Activated T-cell treated with anti-CD3 and anti-CD28 coated beads, Interleukin-2, amount 50 U/mL, for 1 hour (primary cell): ENCODE measurements around the gene PPFIBP1.
"Not testable (repeated sequence)": the region's sequence is repeated elsewhere in the genome, so short reads cannot be mapped to it uniquely, and the experiment has no call there.

Experiments
- DNase-seq: peaks from one replicate; pipeline ENCODE4 v3.0.0-alpha.2; 2020

The PPFIBP1 gene

GRCh38 chr12:27571463-27571862, 47.5 kb downstream of the PPFIBP1 start:
- DNase-seq, result no peak

DNA sequence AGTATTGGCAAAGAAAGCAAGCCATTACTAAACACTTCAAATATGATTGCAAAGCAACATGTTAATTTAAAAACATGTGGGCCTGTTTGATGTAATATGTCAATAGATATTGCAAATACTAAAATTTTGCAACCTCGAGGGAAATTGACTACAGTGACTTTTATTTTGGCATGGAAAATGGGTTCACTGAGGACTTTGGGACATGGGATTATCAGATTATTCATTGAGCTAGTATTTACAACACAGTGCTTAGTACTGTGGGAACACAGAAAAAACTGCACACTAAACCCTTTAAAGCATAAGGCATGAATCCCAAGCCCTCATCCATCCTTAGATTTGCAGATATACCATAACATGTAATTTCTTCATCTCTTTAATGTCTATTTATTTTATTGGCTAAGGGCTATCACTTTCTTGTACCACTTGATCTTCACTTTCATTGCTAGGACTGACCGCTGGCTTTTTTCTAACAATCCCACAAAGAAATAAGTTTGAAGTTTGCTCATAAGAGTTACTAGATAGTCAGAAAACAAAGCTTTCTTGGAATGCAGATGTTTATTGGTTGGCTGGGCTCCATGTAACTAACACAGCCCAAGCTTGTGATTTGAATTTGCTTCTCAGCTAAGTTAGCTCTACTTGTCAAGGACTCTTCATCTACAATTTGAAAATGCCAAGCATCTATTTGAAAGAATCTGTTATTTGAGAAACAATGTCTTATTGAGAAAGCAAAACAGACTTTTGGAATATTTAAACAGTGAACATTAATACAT, 48.7 kb downstream of the PPFIBP1 start:
- no peak for DNase-seq

DNA sequence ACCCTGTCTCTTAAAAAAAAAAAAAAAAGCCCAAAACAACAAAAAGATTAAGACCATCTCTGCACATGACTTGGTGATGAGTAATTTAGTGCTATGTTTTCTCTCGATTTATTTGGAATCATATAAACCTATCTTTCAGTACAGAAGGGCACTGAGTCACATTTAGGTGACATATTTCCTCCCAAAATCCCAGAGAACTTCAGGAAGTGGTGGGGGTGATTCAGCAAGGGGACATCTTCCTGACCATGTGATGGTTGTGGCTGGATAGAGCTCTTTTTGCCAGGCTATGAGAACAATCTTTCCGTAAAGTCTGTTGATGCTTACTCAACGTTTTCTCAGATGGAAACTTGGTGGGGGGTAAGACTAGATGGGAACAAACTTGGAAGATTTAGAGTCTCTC, 50.0 kb downstream of the PPFIBP1 start:
- no peak for DNase-seq

- DNase-seq, result no peak
Observed at GRCh38 chr12:27575090-27575761, 51.2 kb downstream of the PPFIBP1 start.

- no peak for DNase-seq
Observed at GRCh38 chr12:27575762-27576118, 51.7 kb downstream of the PPFIBP1 start.

- no peak for DNase-seq
Observed at GRCh38 chr12:27576667-27577347, 52.8 kb downstream of the PPFIBP1 start.

DNA sequence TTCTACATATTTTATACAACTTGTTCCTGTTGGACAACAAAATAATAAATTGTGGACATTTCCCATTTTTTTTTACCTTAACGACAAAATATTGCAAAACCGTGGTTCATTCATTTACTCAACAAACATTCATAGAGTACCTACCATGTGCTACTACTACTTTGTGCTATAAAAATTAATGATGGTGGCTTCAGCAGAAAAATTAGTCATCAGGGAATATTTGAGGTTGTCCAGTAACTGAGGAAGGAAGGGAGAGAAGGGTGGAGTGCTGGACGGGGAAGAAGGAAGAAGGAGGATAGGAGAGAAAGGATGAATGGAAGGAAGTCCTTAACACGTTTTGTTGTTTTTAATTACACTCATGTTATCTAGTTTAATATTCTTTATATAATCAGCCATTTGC, 53.7 kb downstream of the PPFIBP1 start:
- DNase-seq, result no peak

GRCh38 chr12:27578689-27579372, 54.8 kb downstream of the PPFIBP1 start:
- no peak for DNase-seq

GRCh38 chr12:27580561-27581330, 56.7 kb downstream of the PPFIBP1 start:
- no peak for DNase-seq

DNA sequence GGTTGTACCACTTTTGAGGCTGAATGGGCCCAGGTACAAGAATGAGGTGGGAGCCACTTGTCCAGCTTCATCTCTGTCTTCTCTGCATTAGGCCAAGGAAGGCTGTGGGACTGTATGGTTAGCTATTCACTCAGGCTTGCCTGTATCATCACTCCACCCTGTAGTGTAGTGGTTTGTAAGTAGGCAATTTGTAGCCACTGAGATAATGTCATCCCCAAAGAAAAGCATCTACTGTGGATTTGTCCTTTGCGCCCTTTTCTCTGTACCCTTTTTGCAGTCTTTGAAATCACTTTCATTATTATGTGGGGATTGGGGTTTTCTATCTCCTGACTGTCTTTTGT, 57.3 kb downstream of the PPFIBP1 start:
- DNase-seq, result not testable (repeated sequence)

DNA sequence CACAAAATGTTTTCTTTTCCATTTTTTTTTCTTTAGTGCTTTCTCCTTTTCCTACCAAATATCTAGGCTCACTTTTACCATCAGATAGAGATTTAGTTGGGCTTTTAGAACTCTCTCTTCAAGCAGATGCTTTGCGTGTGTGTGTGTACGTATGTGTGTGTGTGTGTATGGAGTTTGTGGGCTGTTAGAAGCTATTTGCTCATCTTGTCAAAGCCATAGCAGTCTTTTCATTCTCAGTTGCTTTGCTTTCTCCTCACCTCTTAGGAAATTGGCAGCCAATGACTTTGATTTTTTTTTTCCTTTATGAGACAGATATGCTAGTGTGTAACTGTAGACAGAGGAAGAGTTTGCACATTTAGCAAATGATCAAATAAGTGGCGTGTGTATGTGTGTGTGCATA, 57.8 kb downstream of the PPFIBP1 start:
- DNase-seq, result not testable (repeated sequence)

GRCh38 chr12:27582445-27582844, 58.4 kb downstream of the PPFIBP1 start:
- not testable (repeated sequence) for DNase-seq

DNA sequence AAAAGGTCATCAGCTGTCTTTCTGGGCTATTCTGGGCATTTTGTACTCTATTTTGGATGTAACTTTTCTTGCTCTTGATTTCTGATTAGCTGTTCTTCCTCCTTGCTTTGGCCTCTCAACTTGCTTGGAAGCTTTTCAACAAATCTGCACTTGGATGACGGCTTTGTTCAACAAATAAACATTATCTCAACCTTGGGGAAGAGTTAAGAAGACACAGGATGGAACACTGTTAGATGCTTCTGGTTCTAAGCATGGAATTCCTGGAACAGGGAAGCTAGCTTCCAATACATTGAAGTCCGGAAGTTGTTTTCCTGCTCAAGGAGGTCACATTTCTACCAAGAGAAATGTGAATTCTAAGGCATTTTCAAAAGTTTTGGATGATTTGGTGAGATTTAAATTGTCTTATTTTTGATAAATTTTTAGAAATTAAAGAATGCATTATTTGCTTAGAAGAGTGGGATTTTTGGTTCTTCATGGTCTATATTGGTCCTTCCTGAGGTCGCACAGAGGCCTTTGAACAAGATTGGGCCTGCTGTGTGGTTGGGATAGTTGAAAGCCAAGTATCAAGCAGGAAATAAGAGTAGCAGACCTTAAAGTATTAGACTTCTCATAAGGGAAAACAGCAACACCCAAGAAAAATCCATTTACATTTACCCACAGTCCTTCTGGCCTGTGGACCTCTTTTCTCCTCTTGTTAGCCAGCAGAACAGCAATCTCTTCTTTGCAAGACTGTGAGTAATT, 59.2 kb downstream of the PPFIBP1 start:
- DNase-seq, result no peak

DNA sequence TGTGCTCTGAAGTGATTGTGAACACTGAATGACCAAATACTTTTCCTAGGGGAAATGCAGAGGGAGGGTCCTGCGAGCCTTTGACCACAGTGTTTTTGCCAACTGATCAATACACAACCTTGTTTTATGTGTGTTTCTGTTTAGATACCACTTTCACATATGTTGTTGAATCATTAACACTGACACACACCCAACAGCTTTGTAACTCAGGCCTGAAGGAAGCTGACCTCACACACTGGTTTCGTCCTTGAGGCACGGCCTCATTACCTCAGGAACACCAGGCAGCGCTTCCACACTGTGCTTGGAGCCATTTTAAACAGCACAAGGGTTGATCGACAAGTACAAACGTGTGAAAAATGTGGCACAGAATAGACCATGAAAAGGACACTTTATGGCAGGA, 60.0 kb downstream of the PPFIBP1 start:
- no peak for DNase-seq

- DNase-seq, result no peak
Observed at GRCh38 chr12:27585739-27586265, 61.8 kb downstream of the PPFIBP1 start.

DNA sequence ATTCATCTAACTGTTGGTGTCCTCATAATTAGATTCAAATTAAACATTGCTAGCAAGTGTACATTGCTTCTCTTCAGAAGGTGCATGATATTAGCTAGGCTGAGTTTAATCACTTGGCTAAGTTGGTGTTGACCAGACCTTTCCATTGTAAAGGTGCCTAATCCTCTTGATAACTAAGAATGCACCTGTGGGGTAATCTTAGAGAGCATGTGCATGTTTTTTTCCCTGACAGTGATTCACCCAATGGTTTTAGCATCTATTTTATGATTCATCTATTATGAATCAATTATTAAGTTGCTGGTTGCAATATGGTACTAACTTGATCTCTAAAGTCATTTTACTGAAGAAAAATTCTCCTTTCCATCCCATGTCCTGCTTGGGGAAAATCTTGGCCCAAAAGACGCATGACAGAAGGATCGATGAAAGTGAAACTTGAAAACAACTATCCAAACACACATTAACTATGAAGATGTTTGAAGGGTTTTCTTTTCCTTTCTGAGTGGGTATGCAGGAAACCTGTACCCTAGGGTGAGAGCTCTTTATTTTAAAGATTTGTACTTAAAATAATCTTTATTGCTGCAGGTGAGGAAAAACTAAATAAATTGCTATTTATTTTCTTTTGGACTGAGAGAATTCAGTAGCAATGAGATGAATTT, 64.2 kb downstream of the PPFIBP1 start:
- not testable (repeated sequence) for DNase-seq

DNA sequence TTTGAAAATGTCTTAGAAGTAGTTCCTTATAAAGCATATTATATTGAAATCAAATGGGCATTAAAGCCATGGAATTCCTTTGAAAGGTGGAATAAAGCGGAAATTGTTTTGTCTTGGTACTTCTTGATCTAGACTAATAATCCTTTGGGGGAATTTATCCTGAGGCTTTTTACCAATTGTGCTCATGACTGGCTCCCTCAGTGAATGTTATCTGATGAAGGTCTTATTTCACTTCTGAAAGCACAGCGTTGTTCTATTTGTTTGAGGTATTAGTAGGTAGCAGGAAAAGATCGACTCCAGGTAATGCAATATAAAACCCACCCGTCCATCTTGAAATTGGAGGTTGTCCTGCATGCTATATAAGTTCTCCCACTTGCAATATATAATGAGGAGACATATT, 64.8 kb downstream of the PPFIBP1 start:
- no peak for DNase-seq

DNA sequence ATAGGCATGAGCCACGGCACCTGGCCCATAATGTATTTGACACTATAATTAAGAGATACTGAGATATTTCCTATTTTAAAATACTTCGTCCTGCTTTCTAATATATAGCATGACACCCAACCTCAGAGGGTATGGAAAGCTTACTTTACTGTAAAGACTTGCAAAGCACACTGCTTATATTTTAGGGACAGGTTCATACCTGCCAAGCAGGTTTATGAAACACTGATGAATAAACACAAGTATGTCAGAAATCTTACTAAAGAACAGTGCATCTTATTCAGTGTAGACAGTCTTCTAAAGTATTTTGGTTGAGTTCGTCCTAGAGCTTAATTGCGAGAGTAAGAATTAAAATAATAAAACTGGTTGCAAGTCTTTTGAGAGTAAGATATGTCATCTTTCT, 65.4 kb downstream of the PPFIBP1 start:
- no peak for DNase-seq

DNA sequence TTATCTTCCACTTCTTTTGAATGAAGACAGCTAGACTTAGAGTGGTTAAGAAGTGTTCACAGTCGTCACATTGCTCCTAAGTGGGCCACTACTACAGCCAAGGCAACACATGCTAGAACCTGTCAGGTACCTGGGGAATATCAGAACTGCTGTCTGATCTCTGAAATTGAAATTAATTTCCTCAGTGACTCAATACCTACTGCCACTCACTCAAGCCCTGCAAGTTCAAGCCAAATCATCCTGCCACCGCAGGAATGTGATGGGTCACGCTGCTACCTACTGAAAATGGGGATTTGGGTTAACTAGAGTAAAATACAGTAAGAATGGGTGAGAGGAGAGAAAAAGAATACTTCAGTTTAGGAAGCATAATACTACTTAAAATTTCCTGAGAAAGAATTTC, 67.7 kb downstream of the PPFIBP1 start:
- DNase-seq, result not testable (repeated sequence)

DNA sequence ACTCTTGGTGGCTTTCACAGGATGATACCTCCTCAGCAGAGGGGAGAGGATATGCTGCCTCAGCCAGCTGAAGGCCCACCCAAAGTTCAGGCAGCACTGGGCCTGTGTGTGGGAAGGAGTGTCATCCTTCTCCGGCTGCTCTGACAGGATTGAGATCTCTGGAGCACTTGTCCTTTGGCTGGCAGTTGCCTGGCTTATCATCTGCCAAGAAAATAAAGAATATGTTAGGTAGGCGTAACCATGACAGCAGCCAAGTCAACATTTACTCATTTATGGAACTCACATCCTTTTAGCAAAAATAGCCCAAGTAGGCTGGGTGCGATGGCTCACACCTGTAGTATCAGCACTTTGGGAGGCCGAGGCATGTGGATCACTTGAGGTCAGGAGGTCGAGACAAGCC, 68.5 kb downstream of the PPFIBP1 start:
- no peak for DNase-seq

GRCh38 chr12:27593266-27593665, 69.3 kb downstream of the PPFIBP1 start:
- DNase-seq, result no peak
